ENCODE data around the gene CCT7.

DNA sequence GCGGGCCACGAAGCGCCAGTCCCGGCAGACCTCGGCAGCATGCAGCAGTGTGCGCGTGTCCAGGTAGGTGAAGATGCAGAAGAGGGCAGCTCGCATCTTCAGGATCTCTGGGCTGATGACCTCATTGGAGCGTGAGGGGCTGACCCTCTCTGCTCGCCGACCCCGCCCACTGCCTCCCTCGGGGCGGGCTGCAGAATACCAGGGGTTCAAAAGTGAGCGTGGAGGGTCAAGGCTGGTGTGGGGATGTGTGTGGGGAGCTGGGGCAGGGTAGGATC, 30.2 kb downstream of the CCT7 start:
- no peak for TF ChIP-seq CTCF (conservative IDR thresholded peaks at IDR 0.05; ENCODE audit: low read depth in 2 of 2)
- no peak for TF ChIP-seq POLR2AphosphoS5 (IDR thresholded peaks at IDR 0.05; ENCODE audit: low read depth)
- no peak for TF ChIP-seq EZH2 (IDR thresholded peaks at IDR 0.05; ENCODE audit: low read depth, unreplicated experiment)
- no peak for TF ChIP-seq EZH2phosphoT487 (IDR thresholded peaks at IDR 0.05; ENCODE audit: unreplicated experiment)
- no peak for TF ChIP-seq REST (IDR thresholded peaks at IDR 0.05; ENCODE audit: unreplicated experiment)
- TF ChIP-seq JUNB (IDR thresholded peaks at IDR 0.05; ENCODE audit: unreplicated experiment), result no peak
- TF ChIP-seq CREB1 (CRISPR knock-in tag; IDR thresholded peaks at IDR 0.05; ENCODE audit: low read depth), result no peak
- TF ChIP-seq ZNF114 (CRISPR knock-in tag; IDR thresholded peaks at IDR 0.05), result no peak
- no peak for TF ChIP-seq ETS1 (IDR thresholded peaks at IDR 0.05)
- no peak for TF ChIP-seq STAT1 (IDR thresholded peaks at IDR 0.05; ENCODE audit: unreplicated experiment)
- no peak for TF ChIP-seq ZNF331 (CRISPR knock-in tag; IDR thresholded peaks at IDR 0.05; ENCODE audit: low read depth)
